ENCODE measurements around the gene EPM2AIP1. TPM values are rescaled to one million over a fixed set of nuclear protein-coding genes. Genes with fewer than 3 reads are reported as not detected.
"Not testable (repeated sequence)": the region's sequence is repeated elsewhere in the genome, so short reads cannot be mapped to it uniquely, and the experiment has no call there.

Gene EPM2AIP1
- total RNA-seq, 2 donors from 2014 or later: 15.7 to 19.5 TPM

DNA sequence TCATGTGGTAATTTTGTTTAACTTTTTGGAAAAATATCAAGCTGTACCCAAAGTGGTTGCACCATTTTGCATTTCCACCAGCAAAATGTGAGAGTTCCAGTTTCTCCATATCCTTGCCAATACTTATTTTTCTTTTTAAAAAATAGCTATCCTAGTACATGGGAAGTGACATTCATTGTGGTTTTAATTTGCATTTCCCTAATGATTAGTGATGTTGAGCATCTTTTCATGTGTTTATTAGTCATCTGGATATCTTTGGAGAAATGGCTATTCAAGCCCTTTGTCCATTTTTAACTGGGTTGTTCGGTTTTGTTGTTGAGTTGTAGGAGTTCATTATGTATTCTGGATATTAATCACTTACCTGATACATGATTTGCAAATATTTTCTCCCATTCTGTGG, 28.6 kb downstream of the EPM2AIP1 start:
- H3K9me3 ChIP-seq (ENCODE audit: control insufficient read depth, low read length): no peaks in the 10 kb centered on the region
- no peaks in the 10 kb centered on the region for H3K36me3 ChIP-seq (ENCODE audit: control insufficient read depth, insufficient read depth, low read length)
- H3K27me3 ChIP-seq (ENCODE audit: control insufficient read depth, insufficient read depth, low read length, poor library complexity, severe bottlenecking): no peaks in the 10 kb centered on the region
- no peaks in the 10 kb centered on the region for H3K36me3 Mint-ChIP-seq (ENCODE audit: low read depth)
- no peak overlapping the region for H3K27ac ChIP-seq (ENCODE audit: low read depth, low read length)
- no peak overlapping the region for H3K4me3 Mint-ChIP-seq
- H3K4me3 ChIP-seq (ENCODE audit: low read length): no peak overlapping the region
- WGBS, 2 experiments (ENCODE audit: insufficient coverage in 1 of 2, insufficient read length in 1 of 2): 83% methylated on average over 1 of the region's 1 CpG; no CpG with 5 or more reads in 1 of the 2 experiments
- no peaks in the 10 kb centered on the region for H3K9me3 Mint-ChIP-seq
- no peak overlapping the region for H3K9ac ChIP-seq (ENCODE audit: extremely low read depth, low read length, poor library complexity, severe bottlenecking)
- no peak overlapping the region for H3K27ac Mint-ChIP-seq
- no peak for TF ChIP-seq CTCF (conservative IDR thresholded peaks at IDR 0.05)
- H3K4me1 ChIP-seq (ENCODE audit: control insufficient read depth, insufficient read depth, low read length): peaks cover 3% of the 10 kb centered on the region
- no peak for DNase-seq
- H3K27me3 Mint-ChIP-seq (ENCODE audit: insufficient read depth): no peaks in the 10 kb centered on the region
- H3K4me1 Mint-ChIP-seq: peaks cover 15% of the 10 kb centered on the region

DNA sequence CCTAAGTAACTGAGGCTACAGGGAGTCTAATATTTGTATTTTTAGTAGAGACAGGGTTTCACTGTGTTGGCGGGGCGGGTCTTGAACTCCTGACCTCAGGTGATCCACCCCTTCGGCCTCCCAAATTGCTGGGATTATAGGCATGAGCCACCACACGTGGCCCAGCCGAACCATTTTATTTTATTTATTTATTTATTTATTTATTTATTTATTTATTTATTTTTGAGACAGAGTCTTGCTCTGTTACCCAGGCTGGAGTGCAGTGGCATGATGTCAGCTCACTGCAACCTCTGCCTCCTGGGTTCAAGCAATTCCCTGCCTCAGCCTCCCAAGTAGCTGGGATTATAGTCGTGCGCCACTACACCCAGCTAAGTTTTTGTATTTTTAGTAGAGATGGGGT, 29.9 kb downstream of the EPM2AIP1 start:
- not testable (repeated sequence) for H3K4me3 Mint-ChIP-seq; H3K36me3 Mint-ChIP-seq (ENCODE audit: low read depth); H3K27me3 Mint-ChIP-seq (ENCODE audit: insufficient read depth); H3K27ac ChIP-seq (ENCODE audit: low read depth, low read length); H3K4me3 ChIP-seq (ENCODE audit: low read length); H3K9ac ChIP-seq (ENCODE audit: extremely low read depth, low read length, poor library complexity, severe bottlenecking); H3K4me1 ChIP-seq (ENCODE audit: control insufficient read depth, insufficient read depth, low read length); H3K27me3 ChIP-seq (ENCODE audit: control insufficient read depth, insufficient read depth, low read length, poor library complexity, severe bottlenecking); H3K36me3 ChIP-seq (ENCODE audit: control insufficient read depth, insufficient read depth, low read length); H3K9me3 ChIP-seq (ENCODE audit: control insufficient read depth, low read length); H3K9me3 Mint-ChIP-seq; DNase-seq; H3K27ac Mint-ChIP-seq
- H3K4me1 Mint-ChIP-seq: peaks cover 15% of the 10 kb centered on the region
- WGBS, 2 experiments (ENCODE audit: insufficient coverage in 1 of 2, insufficient read length in 1 of 2): 92% methylated on average over 2 to 5 of the region's 7 CpGs

- Mint-ChIP-seq H3K36me3 (ENCODE audit: low read depth) (no peaks in the 10 kb centered on the region), H3K9me3 (no peaks in the 10 kb centered on the region), H3K4me1 (peaks cover 8% of the 10 kb centered on the region), H3K27me3 (ENCODE audit: insufficient read depth) (no peaks in the 10 kb centered on the region), H3K27ac (no peak overlapping the region), H3K4me3 (no peak overlapping the region)
- Histone ChIP-seq H3K9me3 (ENCODE audit: control insufficient read depth, low read length) (no peaks in the 10 kb centered on the region), H3K27me3 (ENCODE audit: control insufficient read depth, insufficient read depth, low read length, poor library complexity, severe bottlenecking) (no peaks in the 10 kb centered on the region), H3K9ac (ENCODE audit: extremely low read depth, low read length, poor library complexity, severe bottlenecking) (no peak overlapping the region), H3K4me1 (ENCODE audit: control insufficient read depth, insufficient read depth, low read length) (no peaks in the 10 kb centered on the region), H3K4me3 (ENCODE audit: low read length) (no peak overlapping the region), H3K27ac (ENCODE audit: low read depth, low read length) (no peak overlapping the region), H3K36me3 (ENCODE audit: control insufficient read depth, insufficient read depth, low read length) (no peaks in the 10 kb centered on the region)
- no peak for DNase-seq
- 95 to 100% methylated on average over 2 to 4 of the region's 4 CpGs for WGBS, 2 experiments (ENCODE audit: insufficient coverage in 1 of 2, insufficient read length in 1 of 2)
- no peak for TF ChIP-seq CTCF (conservative IDR thresholded peaks at IDR 0.05)
Observed at GRCh38 chr3:36960502-36960901, 32.4 kb downstream of the EPM2AIP1 start.

DNA sequence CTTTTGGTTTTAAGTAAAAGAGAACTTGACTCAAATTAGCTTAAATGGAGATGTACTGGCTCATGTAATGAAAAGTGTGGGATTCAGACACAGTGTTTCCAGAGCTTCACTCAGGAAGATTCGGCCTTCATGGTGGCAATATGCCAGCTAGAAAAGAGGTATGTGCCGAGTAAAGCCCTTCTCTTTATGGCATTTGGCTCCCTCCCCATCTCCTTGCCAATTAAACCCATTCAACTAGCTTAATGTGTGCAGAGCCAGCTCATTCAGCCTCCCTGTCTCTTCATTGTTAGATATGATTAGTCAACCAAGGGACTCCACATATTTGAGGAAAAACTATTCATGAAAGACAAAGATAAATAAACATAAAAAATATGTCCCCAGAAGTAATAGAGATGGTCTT, 33.1 kb downstream of the EPM2AIP1 start:
- Histone ChIP-seq H3K4me1 (ENCODE audit: control insufficient read depth, insufficient read depth, low read length) (no peaks in the 10 kb centered on the region), H3K36me3 (ENCODE audit: control insufficient read depth, insufficient read depth, low read length) (no peaks in the 10 kb centered on the region), H3K27ac (ENCODE audit: low read depth, low read length) (no peak overlapping the region), H3K4me3 (ENCODE audit: low read length) (no peak overlapping the region), H3K9ac (ENCODE audit: extremely low read depth, low read length, poor library complexity, severe bottlenecking) (no peak overlapping the region), H3K27me3 (ENCODE audit: control insufficient read depth, insufficient read depth, low read length, poor library complexity, severe bottlenecking) (no peaks in the 10 kb centered on the region), H3K9me3 (ENCODE audit: control insufficient read depth, low read length) (no peaks in the 10 kb centered on the region)
- Mint-ChIP-seq H3K4me3 (no peak overlapping the region), H3K4me1 (peaks cover 4% of the 10 kb centered on the region), H3K9me3 (no peaks in the 10 kb centered on the region), H3K36me3 (ENCODE audit: low read depth) (no peaks in the 10 kb centered on the region), H3K27ac (no peak overlapping the region), H3K27me3 (ENCODE audit: insufficient read depth) (no peaks in the 10 kb centered on the region)
- WGBS, 2 experiments (ENCODE audit: insufficient coverage in 1 of 2, insufficient read length in 1 of 2): 89 to 100% methylated on average over 2 of the region's 2 CpGs
- no peak for TF ChIP-seq CTCF (conservative IDR thresholded peaks at IDR 0.05)
- no peak for DNase-seq
